Measurements from ENCODE around the gene BUB1B. TPM values are rescaled to one million over a fixed set of nuclear protein-coding genes. Genes with fewer than 3 reads are reported as not detected.
"Not testable (repeated sequence)": the region's sequence is repeated elsewhere in the genome, so short reads cannot be mapped to it uniquely, and the experiment has no call there.

Gene BUB1B
- total RNA-seq, 4 donors from 2014 or later = 0.37 to 7.4 (median 1.5) TPM

DNA sequence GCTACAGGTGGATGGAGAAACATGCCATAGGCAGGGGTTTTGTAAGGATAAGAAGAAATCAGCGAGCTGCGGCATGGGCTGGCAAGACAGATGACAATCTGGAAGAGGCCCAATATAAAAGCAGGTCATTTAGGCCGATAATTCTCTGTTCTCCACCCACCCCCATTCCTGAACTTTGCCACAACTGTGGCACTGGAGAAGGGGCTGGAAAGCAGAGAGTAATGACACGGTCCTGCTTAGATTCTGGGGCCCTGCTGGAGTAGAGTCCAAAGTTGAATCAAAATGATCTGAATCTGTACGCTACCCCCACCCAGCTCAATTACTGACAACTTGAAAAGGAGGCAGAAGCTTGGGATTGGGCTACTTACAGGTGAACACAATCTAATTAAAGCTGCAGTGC lies 18.4 kb upstream of the BUB1B start:
- ATAC-seq (ENCODE audit: low FRiP score) = no peak
- TF ChIP-seq, protein P1, sequence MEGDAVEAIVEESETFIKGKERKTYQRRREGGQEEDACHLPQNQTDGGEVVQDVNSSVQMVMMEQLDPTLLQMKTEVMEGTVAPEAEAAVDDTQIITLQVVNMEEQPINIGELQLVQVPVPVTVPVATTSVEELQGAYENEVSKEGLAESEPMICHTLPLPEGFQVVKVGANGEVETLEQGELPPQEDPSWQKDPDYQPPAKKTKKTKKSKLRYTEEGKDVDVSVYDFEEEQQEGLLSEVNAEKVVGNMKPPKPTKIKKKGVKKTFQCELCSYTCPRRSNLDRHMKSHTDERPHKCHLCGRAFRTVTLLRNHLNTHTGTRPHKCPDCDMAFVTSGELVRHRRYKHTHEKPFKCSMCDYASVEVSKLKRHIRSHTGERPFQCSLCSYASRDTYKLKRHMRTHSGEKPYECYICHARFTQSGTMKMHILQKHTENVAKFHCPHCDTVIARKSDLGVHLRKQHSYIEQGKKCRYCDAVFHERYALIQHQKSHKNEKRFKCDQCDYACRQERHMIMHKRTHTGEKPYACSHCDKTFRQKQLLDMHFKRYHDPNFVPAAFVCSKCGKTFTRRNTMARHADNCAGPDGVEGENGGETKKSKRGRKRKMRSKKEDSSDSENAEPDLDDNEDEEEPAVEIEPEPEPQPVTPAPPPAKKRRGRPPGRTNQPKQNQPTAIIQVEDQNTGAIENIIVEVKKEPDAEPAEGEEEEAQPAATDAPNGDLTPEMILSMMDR (IDR thresholded peaks at IDR 0.05) = no peak

DNA sequence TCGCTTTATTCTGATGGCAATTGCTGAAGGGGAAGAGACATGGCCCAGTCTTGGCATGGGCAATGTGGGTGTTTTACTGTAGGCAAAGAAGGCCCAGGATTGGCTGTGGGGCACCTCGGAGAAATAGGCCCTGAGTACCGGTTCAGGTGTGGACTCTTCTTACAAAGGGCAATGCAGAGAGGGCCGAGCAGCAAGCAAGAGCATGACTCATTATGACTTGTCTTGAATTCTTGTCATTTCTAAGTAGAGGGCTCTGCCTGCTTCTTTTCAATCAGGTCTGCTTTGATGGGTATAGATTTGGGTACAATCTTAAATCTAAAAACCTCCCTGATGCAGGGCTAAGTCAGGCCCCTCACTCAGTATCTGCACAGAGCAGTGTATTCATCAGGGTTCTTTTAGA lies 14.8 kb upstream of the BUB1B start:
- TF ChIP-seq, protein P1 (IDR thresholded peaks at IDR 0.05) = no peak
- no peak for ATAC-seq (ENCODE audit: low FRiP score)
- no peak for DNase-seq (ENCODE audit: low spot score)

More for the DNA sequence above, 18.4 kb upstream of the BUB1B start:
- DNase-seq (ENCODE audit: low spot score) = no peak

DNA sequence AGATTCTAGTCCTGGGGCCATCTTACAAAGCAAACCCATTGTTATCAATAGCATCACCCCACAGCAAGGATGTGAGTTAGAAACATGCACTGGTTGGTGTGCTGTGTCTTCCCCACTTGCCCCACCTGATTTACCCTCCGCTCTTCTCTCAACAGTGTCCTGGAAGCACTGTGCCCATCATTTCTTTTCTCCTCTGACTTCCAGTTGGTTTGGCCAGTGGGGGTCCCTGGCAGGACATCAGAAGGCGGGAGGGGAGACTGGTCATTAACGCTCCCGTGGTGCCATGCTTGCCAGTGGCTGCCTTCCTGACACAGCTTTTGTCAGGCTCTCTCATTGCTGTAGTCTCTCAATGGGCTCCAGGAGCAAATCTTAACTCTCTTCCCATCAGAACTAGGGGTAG lies 11.5 kb upstream of the BUB1B start:
- no peak for ATAC-seq (ENCODE audit: low FRiP score)
- DNase-seq (ENCODE audit: low spot score) = no peak
- TF ChIP-seq, protein P1 (IDR thresholded peaks at IDR 0.05) = no peak

- peak; percentile 44 for DNase-seq (ENCODE audit: low spot score)
- TF ChIP-seq, protein P1 (IDR thresholded peaks at IDR 0.05) = no peak
- no peak for ATAC-seq (ENCODE audit: low FRiP score)
Measured at GRCh38 chr15:40150163-40150925, 10.5 kb upstream of the BUB1B start.

DNA sequence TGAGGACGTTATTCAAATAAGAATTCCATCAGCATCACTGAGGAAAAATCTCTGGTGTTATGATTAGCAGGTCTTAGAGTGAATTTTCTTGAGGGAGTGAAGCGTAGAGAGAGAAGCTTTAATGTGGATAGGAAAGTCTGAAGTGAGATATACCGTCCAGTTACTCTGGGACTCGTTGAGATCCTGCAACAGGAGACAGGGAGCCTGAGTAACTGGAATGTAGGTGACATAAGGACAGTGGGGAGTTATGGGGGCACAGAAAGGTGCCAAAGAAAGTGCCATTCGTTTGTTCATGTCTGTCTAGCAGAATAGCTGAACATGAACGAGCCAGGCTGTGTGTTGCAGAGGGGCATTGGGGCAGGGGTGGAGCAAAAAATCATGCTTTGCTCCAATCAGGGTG lies 9.4 kb upstream of the BUB1B start:
- TF ChIP-seq, protein P1 (IDR thresholded peaks at IDR 0.05) = no peak
- no peak for ATAC-seq (ENCODE audit: low FRiP score)

DNA sequence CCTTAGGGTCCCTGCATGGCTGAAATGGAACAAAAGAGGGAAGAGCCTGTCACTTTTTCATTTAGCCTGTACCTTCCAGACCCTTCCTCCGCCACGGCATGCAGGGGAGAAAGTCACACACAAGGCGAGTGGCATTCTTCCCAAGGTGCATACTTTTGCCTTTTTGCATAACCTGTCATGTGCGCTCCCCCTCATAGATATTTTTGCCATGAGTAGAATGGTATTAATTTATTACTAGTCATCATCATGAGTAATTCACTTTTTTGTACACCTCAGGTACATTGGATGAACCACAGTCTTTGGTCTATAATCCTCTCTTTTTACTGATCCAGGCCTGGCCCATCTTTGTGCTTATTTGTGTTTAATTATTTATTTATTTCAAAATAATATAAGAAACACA lies 8.9 kb upstream of the BUB1B start:
- TF ChIP-seq, protein P1 (IDR thresholded peaks at IDR 0.05) = no peak
- DNase-seq (ENCODE audit: low spot score) (no peak), ATAC-seq (ENCODE audit: low FRiP score) (no peak)

More for the DNA sequence above, 9.4 kb upstream of the BUB1B start:
- no peak for DNase-seq (ENCODE audit: low spot score)

DNA sequence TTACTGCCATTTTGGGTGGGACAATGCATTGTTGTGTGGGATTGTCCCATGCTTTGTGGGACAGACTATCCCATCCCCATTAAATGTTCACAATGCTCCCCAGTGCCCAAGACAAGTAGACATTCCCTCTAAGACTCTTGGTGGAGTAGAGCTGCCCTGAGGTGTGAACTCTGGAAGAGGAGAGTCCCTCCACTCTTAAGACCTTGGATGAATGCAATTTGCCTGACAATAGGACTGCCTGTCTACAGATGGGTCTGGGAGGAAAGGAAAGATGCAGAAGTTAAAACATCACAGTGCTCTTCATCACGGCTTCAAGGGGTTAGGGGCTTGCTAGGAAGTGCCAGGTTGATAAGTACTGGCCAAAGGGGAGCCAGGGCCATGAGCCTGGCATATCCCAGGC lies 6.0 kb upstream of the BUB1B start:
- not testable (repeated sequence) for ATAC-seq (ENCODE audit: low FRiP score); DNase-seq (ENCODE audit: low spot score)
